HepG2 (cell line): ENCODE results near the gene HECTD1. TPM values are rescaled to one million over a fixed set of nuclear protein-coding genes. Genes with fewer than 3 reads are reported as not detected.

Source experiments
- GTF2F1 ChIP-seq: fragments of 150-350 bp; IDR thresholded peaks from 2 replicates; pipeline ENCODE4 v1.6.1; 2014; ENCODE audit warnings: low read length
- NBN ChIP-seq: fragments of 450-650 bp; conservative IDR thresholded peaks from 2 replicates; pipeline ENCODE4 v1.6.1; 2017
- NFKB2 ChIP-seq: sonication (generic); formaldehyde crosslinking; IDR thresholded peaks from 2 replicates; pipeline ENCODE4 v1.4.0; 2020; ENCODE audit warnings: missing genetic modification reagents, borderline replicate concordance
- PRDM10 ChIP-seq: sonication (generic); formaldehyde crosslinking; IDR thresholded peaks from 2 replicates; pipeline ENCODE4 v1.4.0; 2020; ENCODE audit warnings: low read depth, missing genetic modification reagents
- PREB ChIP-seq: sonication (generic); formaldehyde crosslinking; IDR thresholded peaks from 2 replicates; pipeline ENCODE4 v1.4.0; 2020; ENCODE audit warnings: missing genetic modification reagents
- SMC3 ChIP-seq: IDR thresholded peaks from 2 replicates; pipeline ENCODE4 v1.6.1; 2011; ENCODE audit warnings: low read length, improper control_type of control experiment
- STAG1 ChIP-seq: sonication (generic); formaldehyde crosslinking; IDR thresholded peaks from 2 replicates; pipeline ENCODE4 v1.4.0; 2020; ENCODE audit warnings: missing genetic modification reagents
- TSC22D2 ChIP-seq: sonication (generic); formaldehyde crosslinking; IDR thresholded peaks from 2 replicates; pipeline ENCODE4 v1.5.1; 2020; ENCODE audit warnings: missing genetic modification reagents, mild to moderate bottlenecking, borderline replicate concordance
- ZBTB14 ChIP-seq: sonication (generic); formaldehyde crosslinking; IDR thresholded peaks from 2 replicates; pipeline ENCODE4 v1.4.0; 2020; ENCODE audit warnings: missing genetic modification reagents
- ZNF253 ChIP-seq: sonication (generic); formaldehyde crosslinking; IDR thresholded peaks from 2 replicates; pipeline ENCODE4 v1.8.0; 2022; ENCODE audit warnings: mild to moderate bottlenecking, missing genetic modification reagents, borderline replicate concordance
- ZNF484 ChIP-seq: sonication (generic); formaldehyde crosslinking; IDR thresholded peaks from 2 replicates; pipeline ENCODE4 v1.5.1; 2020; ENCODE audit warnings: mild to moderate bottlenecking, low read depth, missing genetic modification reagents, borderline replicate concordance
- ZNF687 ChIP-seq: sonication (generic); formaldehyde crosslinking; IDR thresholded peaks from 2 replicates; pipeline ENCODE4 v1.5.1; 2020; ENCODE audit warnings: mild to moderate bottlenecking, missing genetic modification reagents, moderate library complexity
- ZNF792 ChIP-seq: IDR thresholded peaks from 2 replicates; pipeline ENCODE4 v1.6.1; 2016
- ZNF83 ChIP-seq: sonication (generic); formaldehyde crosslinking; IDR thresholded peaks from 2 replicates; pipeline ENCODE4 v1.4.0; 2020; ENCODE audit warnings: missing genetic modification reagents, mild to moderate bottlenecking, borderline replicate concordance
- ZXDC ChIP-seq: sonication (generic); formaldehyde crosslinking; IDR thresholded peaks from 2 replicates; pipeline ENCODE4 v1.5.0; 2020; ENCODE audit warnings: mild to moderate bottlenecking, missing genetic modification reagents
- polyA plus RNA-seq, 8 experiments: library from polyadenylated mRNA; depleted of rRNA in 3 of 8; stranded (reverse) in 7 of 8; unstranded in 1 of 8; fragments of >200 nt; fragmentation: Illumina TruSeq in 4 of 8; extraction: Trizol in 4 of 8; gene quantifications; 2 replicates each; pipeline versions ENCODE4 v1.2.1 to v1.2.3, GENCODE V29; 2011 to 2016; ENCODE audit warnings: low read depth in 4 of 8, missing spikeins in 1 of 8, mixed read lengths in 1 of 8; ENCODE audit not compliant: insufficient read depth in 1 of 8
- total RNA-seq, 5 experiments: library from RNA; depleted of rRNA; stranded (reverse); fragments of >200 nt; fragmentation: Illumina TruSeq; extraction: Trizol; gene quantifications; 2 replicates each; pipeline ENCODE4 v1.2.3, GENCODE V29; 2016; ENCODE audit warnings: low read depth in 1 of 5

Gene HECTD1
- total and polyA plus RNA-seq, 2 of the 13 experiments (the other 11 are each of a cell fraction or from before 2014, with no cell fraction given), result 312 to 560 TPM

GRCh38 chr14:31229638-31230572, 22.3 kb upstream of the HECTD1 start (continued):
- no peak for TF ChIP-seq ZXDC (CRISPR knock-in tag)
- no peak for TF ChIP-seq PREB (CRISPR knock-in tag)
- TF ChIP-seq ZNF792, result peak; percentile 100
- TF ChIP-seq ZNF83 (CRISPR knock-in tag), result peak; percentile 97; the same call in 1 of the 2 replicates
- no peak for TF ChIP-seq GTF2F1
- TF ChIP-seq ZBTB14 (CRISPR knock-in tag), result peak; percentile 55; the same call in 1 of the 2 replicates
- peak; percentile 95 for TF ChIP-seq PRDM10 (CRISPR knock-in tag)
- TF ChIP-seq NBN, result no peak
- peak; percentile 32 for TF ChIP-seq ZNF687 (CRISPR knock-in tag)
- TF ChIP-seq STAG1, result peak; percentile 72
- peak; percentile 98 for TF ChIP-seq SMC3
- peak; percentile 99 for TF ChIP-seq TSC22D2 (CRISPR knock-in tag)
- no peak for TF ChIP-seq NFKB2 (CRISPR knock-in tag)
- TF ChIP-seq ZNF484, result no peak
- no peak for TF ChIP-seq ZNF253 (CRISPR knock-in tag)
